ENCODE data around the gene PP2D1. TPM values are rescaled to one million over a fixed set of nuclear protein-coding genes. Genes with fewer than 3 reads are reported as not detected.

Gene PP2D1
- total and polyA plus RNA-seq, 9 of the 15 experiments (the other 6 are each of a cell fraction or from before 2014, with no cell fraction given), result 0.07 to 0.10 TPM; not detected in 7

DNA sequence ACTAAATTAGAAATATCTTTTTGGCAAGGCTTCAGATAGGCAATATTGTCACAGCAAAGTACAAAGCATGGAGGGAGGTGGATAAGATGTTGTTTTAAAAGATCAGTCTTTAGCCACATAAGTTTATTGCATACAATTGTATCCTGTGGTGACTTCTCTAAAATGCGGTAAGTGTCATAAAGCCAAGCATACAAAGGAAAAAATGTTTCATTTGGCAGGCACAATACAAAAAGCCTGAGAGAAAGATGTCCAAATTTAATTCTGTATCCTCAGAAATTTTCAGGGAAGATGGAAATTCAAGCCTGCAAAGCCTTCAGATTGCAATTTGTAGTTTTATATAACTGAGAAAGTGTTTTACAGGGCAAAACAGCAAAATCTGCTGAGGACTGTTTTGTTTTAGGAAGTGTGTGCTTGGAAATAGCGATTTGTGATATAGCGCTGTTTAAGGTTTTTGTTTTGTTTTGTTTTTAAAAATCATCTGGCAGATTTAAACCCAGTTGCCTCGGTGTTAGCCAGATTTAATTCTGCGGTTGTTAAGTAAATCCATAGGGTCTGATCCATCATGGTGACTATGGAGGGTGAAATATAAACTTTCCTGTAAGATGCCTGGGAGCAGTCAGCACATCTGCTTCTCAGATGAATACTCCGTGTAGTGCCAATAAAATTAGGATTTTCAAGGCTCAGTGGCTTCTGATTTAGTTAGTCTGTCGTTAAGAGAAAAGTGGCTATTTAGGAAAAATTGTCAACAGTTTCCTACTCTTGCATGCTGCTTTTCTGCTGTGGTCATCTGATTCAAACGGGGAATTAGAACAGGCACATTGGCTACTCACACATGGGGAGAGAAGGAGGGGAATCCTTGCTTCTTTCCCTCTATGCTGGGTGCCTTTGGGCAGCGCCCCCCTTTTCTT lies 36.2 kb upstream of the PP2D1 start:
- intact Hi-C loops (cut with micrococcal nuclease), result loop anchor here (10.0 kb wide), 1 partner anchor 277 kb away; no protein-coding TSS in a partner anchor
- POLR2A ChIA-PET, result no interaction called here
- H3K9me1 ChIP-seq (ENCODE audit: control insufficient read depth, insufficient read depth, low read length), result no peaks in the 10 kb centered on the region
- TF ChIP-seq RAD51 (IDR thresholded peaks at IDR 0.05; ENCODE audit: borderline replicate concordance, low read depth), result no peak
- no peak for TF ChIP-seq TCFL5 (CRISPR knock-in tag; conservative IDR thresholded peaks at IDR 0.05)
- no peak for TF ChIP-seq NUFIP1 (IDR thresholded peaks at IDR 0.05; ENCODE audit: partially characterized antibody)
- TF ChIP-seq, protein P1, sequence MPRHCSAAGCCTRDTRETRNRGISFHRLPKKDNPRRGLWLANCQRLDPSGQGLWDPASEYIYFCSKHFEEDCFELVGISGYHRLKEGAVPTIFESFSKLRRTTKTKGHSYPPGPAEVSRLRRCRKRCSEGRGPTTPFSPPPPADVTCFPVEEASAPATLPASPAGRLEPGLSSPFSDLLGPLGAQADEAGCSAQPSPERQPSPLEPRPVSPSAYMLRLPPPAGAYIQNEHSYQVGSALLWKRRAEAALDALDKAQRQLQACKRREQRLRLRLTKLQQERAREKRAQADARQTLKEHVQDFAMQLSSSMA (CRISPR knock-in tag; IDR thresholded peaks at IDR 0.05), result no peak
- no peak for TF ChIP-seq YBX1 (IDR thresholded peaks at IDR 0.05)
- TF ChIP-seq, protein P2, sequence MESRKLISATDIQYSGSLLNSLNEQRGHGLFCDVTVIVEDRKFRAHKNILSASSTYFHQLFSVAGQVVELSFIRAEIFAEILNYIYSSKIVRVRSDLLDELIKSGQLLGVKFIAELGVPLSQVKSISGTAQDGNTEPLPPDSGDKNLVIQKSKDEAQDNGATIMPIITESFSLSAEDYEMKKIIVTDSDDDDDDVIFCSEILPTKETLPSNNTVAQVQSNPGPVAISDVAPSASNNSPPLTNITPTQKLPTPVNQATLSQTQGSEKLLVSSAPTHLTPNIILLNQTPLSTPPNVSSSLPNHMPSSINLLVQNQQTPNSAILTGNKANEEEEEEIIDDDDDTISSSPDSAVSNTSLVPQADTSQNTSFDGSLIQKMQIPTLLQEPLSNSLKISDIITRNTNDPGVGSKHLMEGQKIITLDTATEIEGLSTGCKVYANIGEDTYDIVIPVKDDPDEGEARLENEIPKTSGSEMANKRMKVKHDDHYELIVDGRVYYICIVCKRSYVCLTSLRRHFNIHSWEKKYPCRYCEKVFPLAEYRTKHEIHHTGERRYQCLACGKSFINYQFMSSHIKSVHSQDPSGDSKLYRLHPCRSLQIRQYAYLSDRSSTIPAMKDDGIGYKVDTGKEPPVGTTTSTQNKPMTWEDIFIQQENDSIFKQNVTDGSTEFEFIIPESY (CRISPR knock-in tag; IDR thresholded peaks at IDR 0.05), result no peak
- TF ChIP-seq POLR2AphosphoS2 (IDR thresholded peaks at IDR 0.05; ENCODE audit: low read length), result no peak
- TF ChIP-seq, protein P3, sequence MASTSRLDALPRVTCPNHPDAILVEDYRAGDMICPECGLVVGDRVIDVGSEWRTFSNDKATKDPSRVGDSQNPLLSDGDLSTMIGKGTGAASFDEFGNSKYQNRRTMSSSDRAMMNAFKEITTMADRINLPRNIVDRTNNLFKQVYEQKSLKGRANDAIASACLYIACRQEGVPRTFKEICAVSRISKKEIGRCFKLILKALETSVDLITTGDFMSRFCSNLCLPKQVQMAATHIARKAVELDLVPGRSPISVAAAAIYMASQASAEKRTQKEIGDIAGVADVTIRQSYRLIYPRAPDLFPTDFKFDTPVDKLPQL (IDR thresholded peaks at IDR 0.05; ENCODE audit: extremely low read depth, insufficient read length), result no peak
- no peak for TF ChIP-seq HMG20A (CRISPR knock-in tag; conservative IDR thresholded peaks at IDR 0.05)
- H3K27me3 ChIP-seq (ENCODE audit: control insufficient read depth in 2 of 2, insufficient read depth in 2 of 2, low read length in 2 of 2), result no peaks in the 10 kb centered on the region
- no peak overlapping the region for H3K4me2 ChIP-seq (ENCODE audit: insufficient read depth, low read length)
- ATAC-seq (no peak), DNase-seq (ENCODE audit: extremely low read depth in 1 of 4, low spot score in 3 of 4) (no peak), FAIRE-seq (no peak)
- H3K36me3 ChIP-seq (ENCODE audit: control insufficient read depth, insufficient read depth, low read length), result 0 out of 3 replicates have a peak, but pooled peaks cover 5% of the 10 kb centered on the region
- peaks cover 5 to 11% of the 10 kb centered on the region in 2 experiments; a peak in 3 of 5 replicates for H3K4me1 ChIP-seq (replicated peaks in 1 of 2; ENCODE audit: control insufficient read depth in 2 of 2, insufficient read depth in 2 of 2, low read length in 2 of 2)
- CTCF ChIA-PET (ENCODE audit: low intra/inter-chr PET ratio), result interaction anchor here (0.6 kb wide), 1 partner anchor 170 kb away, joined by 4 read pairs; no protein-coding TSS in a partner anchor
- no peak overlapping the region for H3K9ac ChIP-seq (ENCODE audit: insufficient read depth in 1 of 2, low read depth in 2 of 2, low read length in 2 of 2)
- 63% methylated on average over 9 of the region's 9 CpGs for WGBS (ENCODE audit: insufficient coverage, low coverage, missing lambda C conversion rate)
- no peaks in the 10 kb centered on the region for H3K9me3 ChIP-seq (replicated peaks; ENCODE audit: control insufficient read depth, insufficient read depth, low read depth, low read length)
- no peak overlapping the region for H2AFZ ChIP-seq (ENCODE audit: low read depth, low read length)
- peaks cover 13% of the 10 kb centered on the region for H3K79me2 ChIP-seq (ENCODE audit: control insufficient read depth, insufficient read depth, low read length)
- H3K27ac ChIP-seq (ENCODE audit: extremely low read depth, low read depth, low read length), result no peak overlapping the region
- H3K4me3 ChIP-seq, result no peak overlapping the region
- in situ Hi-C loops (cut with MboI), result no loop called here
- no TSS peak for BruUV-seq (replicated peaks)
- H4K20me1 ChIP-seq (replicated peaks; ENCODE audit: control insufficient read depth, insufficient read depth, low read length), result no peaks in the 10 kb centered on the region

All from K562 (cell line).